Measurements from ENCODE around the gene HPX. TPM values are rescaled to one million over a fixed set of nuclear protein-coding genes. Genes with fewer than 3 reads are reported as not detected.

The HPX gene
- total RNA-seq, 1 donor from 2014 or later = 1.4 TPM

- H3K36me3 Mint-ChIP-seq (ENCODE audit: low read depth, unreplicated experiment) = peaks cover 12% of the 10 kb centered on the region
- no peak overlapping the region for H3K4me3 Mint-ChIP-seq (ENCODE audit: unreplicated experiment)
- no peak overlapping the region for H3K27ac Mint-ChIP-seq (ENCODE audit: unreplicated experiment)
- no peaks in the 10 kb centered on the region for H3K9me3 Mint-ChIP-seq (ENCODE audit: unreplicated experiment)
- H3K4me1 Mint-ChIP-seq (ENCODE audit: unreplicated experiment) = peaks cover 7% of the 10 kb centered on the region
- TF ChIP-seq CTCF (IDR thresholded peaks at IDR 0.05; ENCODE audit: unreplicated experiment) = no peak
- no peak for DNase-seq (ENCODE audit: low spot score)
- peaks cover 14% of the 10 kb centered on the region for H3K27me3 Mint-ChIP-seq (ENCODE audit: unreplicated experiment)
Observed at GRCh38 chr11:6401464-6401863, 39.3 kb downstream of the HPX start.

- peaks cover 7% of the 10 kb centered on the region for H3K4me1 Mint-ChIP-seq (ENCODE audit: unreplicated experiment)
- TF ChIP-seq CTCF (IDR thresholded peaks at IDR 0.05; ENCODE audit: unreplicated experiment) = no peak
- H3K9me3 Mint-ChIP-seq (ENCODE audit: unreplicated experiment) = no peaks in the 10 kb centered on the region
- DNase-seq (ENCODE audit: low spot score) = no peak
- no peak overlapping the region for H3K4me3 Mint-ChIP-seq (ENCODE audit: unreplicated experiment)
- H3K27me3 Mint-ChIP-seq (ENCODE audit: unreplicated experiment) = peaks cover 13% of the 10 kb centered on the region
- peaks cover 8% of the 10 kb centered on the region for H3K36me3 Mint-ChIP-seq (ENCODE audit: low read depth, unreplicated experiment)
- no peak overlapping the region for H3K27ac Mint-ChIP-seq (ENCODE audit: unreplicated experiment)
Observed at GRCh38 chr11:6400431-6401345, 40.1 kb downstream of the HPX start.

GRCh38 chr11:6397636-6398035, 43.2 kb downstream of the HPX start:
- peaks cover 8% of the 10 kb centered on the region for H3K36me3 Mint-ChIP-seq (ENCODE audit: low read depth, unreplicated experiment)
- H3K4me1 Mint-ChIP-seq (ENCODE audit: unreplicated experiment) = peaks cover 3% of the 10 kb centered on the region
- H3K27me3 Mint-ChIP-seq (ENCODE audit: unreplicated experiment) = peaks cover 14% of the 10 kb centered on the region
- H3K27ac Mint-ChIP-seq (ENCODE audit: unreplicated experiment) = no peak overlapping the region
- H3K4me3 Mint-ChIP-seq (ENCODE audit: unreplicated experiment) = no peak overlapping the region
- no peak for TF ChIP-seq CTCF (IDR thresholded peaks at IDR 0.05; ENCODE audit: unreplicated experiment)
- no peak for DNase-seq (ENCODE audit: low spot score)
- no peaks in the 10 kb centered on the region for H3K9me3 Mint-ChIP-seq (ENCODE audit: unreplicated experiment)

- Mint-ChIP-seq H3K4me1 (ENCODE audit: unreplicated experiment) (no peaks in the 10 kb centered on the region), H3K27me3 (ENCODE audit: unreplicated experiment) (peaks cover 16% of the 10 kb centered on the region), H3K9me3 (ENCODE audit: unreplicated experiment) (no peaks in the 10 kb centered on the region), H3K4me3 (ENCODE audit: unreplicated experiment) (no peak overlapping the region), H3K27ac (ENCODE audit: unreplicated experiment) (no peak overlapping the region), H3K36me3 (ENCODE audit: low read depth, unreplicated experiment) (peaks cover 8% of the 10 kb centered on the region)
- no peak for DNase-seq (ENCODE audit: low spot score)
- TF ChIP-seq CTCF (IDR thresholded peaks at IDR 0.05; ENCODE audit: unreplicated experiment) = no peak
Observed at GRCh38 chr11:6397156-6397555, 43.6 kb downstream of the HPX start.

- TF ChIP-seq CTCF (IDR thresholded peaks at IDR 0.05; ENCODE audit: unreplicated experiment) = no peak
- no peak for DNase-seq (ENCODE audit: low spot score)
- Mint-ChIP-seq H3K36me3 (ENCODE audit: low read depth, unreplicated experiment) (peaks cover under 1% of the 10 kb centered on the region), H3K4me3 (ENCODE audit: unreplicated experiment) (no peak overlapping the region), H3K4me1 (ENCODE audit: unreplicated experiment) (no peaks in the 10 kb centered on the region), H3K27ac (ENCODE audit: unreplicated experiment) (no peak overlapping the region), H3K27me3 (ENCODE audit: unreplicated experiment) (peaks cover 12% of the 10 kb centered on the region), H3K9me3 (ENCODE audit: unreplicated experiment) (no peaks in the 10 kb centered on the region)
Observed at GRCh38 chr11:6395470-6396060, 45.2 kb downstream of the HPX start.

Measured in endothelial cell (in vitro differentiated cells).